Keratinocyte (primary cell): ENCODE data around the gene CWC27.

Experiments
- CTCF ChIP-seq, 3 experiments: IDR thresholded peaks in 1 of 3; conservative IDR thresholded peaks in 1 of 3; optimal IDR thresholded peaks in 1 of 3; 2 replicates in 2 of 3; 3 replicates in 1 of 3; pipeline versions ENCODE3 to v1.5.1; 2011; ENCODE audit warnings: low read length in 3 of 3, mild to moderate bottlenecking in 3 of 3, moderate library complexity in 2 of 3, control low read depth in 1 of 3, inconsistent platforms in 1 of 3; ENCODE audit not compliant: insufficient read depth in 2 of 3; ENCODE audit errors: extremely low read depth in 1 of 3
- EZH2 ChIP-seq: IDR thresholded peaks from one replicate; pipeline ENCODE4 v1.6.1; 2012; ENCODE audit warnings: inconsistent platforms, mild to moderate bottlenecking, low read length, moderate library complexity

GRCh38 chr5:65026816-65027548, 258.3 kb downstream of the CWC27 start:
- TF ChIP-seq CTCF (optimal IDR thresholded peaks at IDR 0.05 in 1 of 3, IDR thresholded peaks at IDR 0.05 in 1 of 3, conservative IDR thresholded peaks at IDR 0.05 in 1 of 3; ENCODE audit: extremely low read depth in 1 of 3, insufficient read depth in 2 of 3, low read length in 3 of 3) (no peak), EZH2 (no peak)
